Ishikawa (cell line): Measurements from ENCODE around the gene MCL1.

ENCODE experiments used
- CEBPB ChIP-seq: IDR thresholded peaks from 2 replicates; pipeline ENCODE4 v1.6.1; 2012
- CREB1 ChIP-seq: IDR thresholded peaks from 2 replicates; pipeline ENCODE4 v1.6.1; 2012; ENCODE audit warnings: low read depth
- EGR1 ChIP-seq: IDR thresholded peaks from 2 replicates; pipeline ENCODE4 v1.6.1; 2012
- EP300 ChIP-seq: IDR thresholded peaks from 2 replicates; pipeline ENCODE4 v1.6.1; 2012; ENCODE audit warnings: borderline replicate concordance
- FOXM1 ChIP-seq: IDR thresholded peaks from 2 replicates; pipeline ENCODE4 v1.6.1; 2012; ENCODE audit warnings: low read depth, borderline replicate concordance
- MAX ChIP-seq: IDR thresholded peaks from 2 replicates; pipeline ENCODE4 v1.6.1; 2012
- NFIC ChIP-seq: IDR thresholded peaks from 2 replicates; pipeline ENCODE4 v1.6.1; 2012
- RAD21 ChIP-seq: IDR thresholded peaks from 2 replicates; pipeline ENCODE4 v1.6.1; 2012; ENCODE audit warnings: low read depth
- TAF1 ChIP-seq: IDR thresholded peaks from 2 replicates; pipeline ENCODE4 v1.6.1; 2012; ENCODE audit warnings: low read depth, mild to moderate bottlenecking
- TCF12 ChIP-seq: IDR thresholded peaks from 2 replicates; pipeline ENCODE4 v1.6.1; 2012; ENCODE audit warnings: low read depth
- TEAD4 ChIP-seq: IDR thresholded peaks from 2 replicates; pipeline ENCODE4 v1.6.1; 2012
- YY1 ChIP-seq: IDR thresholded peaks from 2 replicates; pipeline ENCODE4 v1.6.1; 2012; ENCODE audit warnings: low read depth
- ZBTB7A ChIP-seq: IDR thresholded peaks from 2 replicates; pipeline ENCODE4 v1.6.1; 2012; ENCODE audit warnings: low read depth
- TF ChIP-seq, protein P1 (sequence below): IDR thresholded peaks from 2 replicates; pipeline ENCODE4 v1.6.1; 2012
- TF ChIP-seq, protein P2 (sequence below): IDR thresholded peaks from 2 replicates; pipeline ENCODE4 v1.6.1; 2012; ENCODE audit warnings: low read depth, mild to moderate bottlenecking

Gene MCL1

DNA sequence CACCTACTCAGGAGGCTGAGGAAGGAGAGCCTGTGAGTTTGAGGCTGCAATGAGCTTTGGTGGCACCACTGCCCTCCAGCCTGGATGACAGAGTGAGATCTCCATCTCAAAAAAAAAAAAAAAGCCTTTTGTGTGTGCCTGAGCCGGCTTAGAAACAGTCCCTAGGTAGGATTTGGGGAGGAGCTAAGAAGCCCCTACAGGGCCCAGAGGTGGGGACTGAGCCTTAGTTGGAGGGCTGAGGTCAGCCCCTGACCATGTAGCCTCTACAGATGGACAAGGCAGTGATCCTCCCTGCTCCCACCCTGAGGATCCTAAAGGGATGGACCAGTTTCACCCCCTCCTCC, 27.7 kb downstream of the MCL1 start:
- TF ChIP-seq EP300 (no peak), TCF12 (no peak), EGR1 (no peak), CEBPB (no peak), TAF1 (no peak), ZBTB7A (no peak), MAX (no peak), CREB1 (no peak), TEAD4 (no peak), NFIC (no peak), YY1 (no peak), RAD21 (no peak), FOXM1 (no peak)
- TF ChIP-seq, protein P1, sequence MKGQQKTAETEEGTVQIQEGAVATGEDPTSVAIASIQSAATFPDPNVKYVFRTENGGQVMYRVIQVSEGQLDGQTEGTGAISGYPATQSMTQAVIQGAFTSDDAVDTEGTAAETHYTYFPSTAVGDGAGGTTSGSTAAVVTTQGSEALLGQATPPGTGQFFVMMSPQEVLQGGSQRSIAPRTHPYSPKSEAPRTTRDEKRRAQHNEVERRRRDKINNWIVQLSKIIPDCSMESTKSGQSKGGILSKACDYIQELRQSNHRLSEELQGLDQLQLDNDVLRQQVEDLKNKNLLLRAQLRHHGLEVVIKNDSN, result no peak
- TF ChIP-seq, protein P2, sequence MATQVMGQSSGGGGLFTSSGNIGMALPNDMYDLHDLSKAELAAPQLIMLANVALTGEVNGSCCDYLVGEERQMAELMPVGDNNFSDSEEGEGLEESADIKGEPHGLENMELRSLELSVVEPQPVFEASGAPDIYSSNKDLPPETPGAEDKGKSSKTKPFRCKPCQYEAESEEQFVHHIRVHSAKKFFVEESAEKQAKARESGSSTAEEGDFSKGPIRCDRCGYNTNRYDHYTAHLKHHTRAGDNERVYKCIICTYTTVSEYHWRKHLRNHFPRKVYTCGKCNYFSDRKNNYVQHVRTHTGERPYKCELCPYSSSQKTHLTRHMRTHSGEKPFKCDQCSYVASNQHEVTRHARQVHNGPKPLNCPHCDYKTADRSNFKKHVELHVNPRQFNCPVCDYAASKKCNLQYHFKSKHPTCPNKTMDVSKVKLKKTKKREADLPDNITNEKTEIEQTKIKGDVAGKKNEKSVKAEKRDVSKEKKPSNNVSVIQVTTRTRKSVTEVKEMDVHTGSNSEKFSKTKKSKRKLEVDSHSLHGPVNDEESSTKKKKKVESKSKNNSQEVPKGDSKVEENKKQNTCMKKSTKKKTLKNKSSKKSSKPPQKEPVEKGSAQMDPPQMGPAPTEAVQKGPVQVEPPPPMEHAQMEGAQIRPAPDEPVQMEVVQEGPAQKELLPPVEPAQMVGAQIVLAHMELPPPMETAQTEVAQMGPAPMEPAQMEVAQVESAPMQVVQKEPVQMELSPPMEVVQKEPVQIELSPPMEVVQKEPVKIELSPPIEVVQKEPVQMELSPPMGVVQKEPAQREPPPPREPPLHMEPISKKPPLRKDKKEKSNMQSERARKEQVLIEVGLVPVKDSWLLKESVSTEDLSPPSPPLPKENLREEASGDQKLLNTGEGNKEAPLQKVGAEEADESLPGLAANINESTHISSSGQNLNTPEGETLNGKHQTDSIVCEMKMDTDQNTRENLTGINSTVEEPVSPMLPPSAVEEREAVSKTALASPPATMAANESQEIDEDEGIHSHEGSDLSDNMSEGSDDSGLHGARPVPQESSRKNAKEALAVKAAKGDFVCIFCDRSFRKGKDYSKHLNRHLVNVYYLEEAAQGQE, result no peak

- TF ChIP-seq TAF1, result no peak
- TF ChIP-seq CREB1, result no peak
- TF ChIP-seq TEAD4, result no peak
- TF ChIP-seq EP300, result no peak
- TF ChIP-seq TCF12, result no peak
- no peak for TF ChIP-seq NFIC
- no peak for TF ChIP-seq CEBPB
- TF ChIP-seq ZBTB7A, result no peak
- TF ChIP-seq EGR1, result no peak
- TF ChIP-seq, protein P2, result no peak
- no peak for TF ChIP-seq YY1
- TF ChIP-seq FOXM1, result no peak
- TF ChIP-seq MAX, result no peak
- no peak for TF ChIP-seq RAD21
- TF ChIP-seq, protein P1, result no peak
Observed at GRCh38 chr1:150551051-150551783, 28.2 kb downstream of the MCL1 start.

GRCh38 chr1:150550222-150551050, 29.0 kb downstream of the MCL1 start:
- no peak for TF ChIP-seq TCF12
- TF ChIP-seq, protein P1, result no peak
- no peak for TF ChIP-seq EP300
- TF ChIP-seq EGR1, result no peak
- TF ChIP-seq RAD21, result no peak
- TF ChIP-seq, protein P2, result no peak
- TF ChIP-seq ZBTB7A, result no peak
